K562 (cell line): ENCODE data around the gene KRT8. TPM values are rescaled to one million over a fixed set of nuclear protein-coding genes. Genes with fewer than 3 reads are reported as not detected.

Source experiments
- E2F5 ChIP-seq: sonication (generic); formaldehyde crosslinking; IDR thresholded peaks from 2 replicates; pipeline ENCODE4 v1.8.0; 2022; ENCODE audit warnings: mild to moderate bottlenecking, missing genetic modification reagents
- ESRRA ChIP-seq: fragments of 450-650 bp; IDR thresholded peaks from 2 replicates; pipeline ENCODE4 v1.6.1; 2014; ENCODE audit warnings: low read depth, mild to moderate bottlenecking, moderate library complexity, borderline replicate concordance
- GABPA ChIP-seq: fragments of 200-800 bp; sonication (Bioruptor generic); conservative IDR thresholded peaks from 2 replicates; pipeline ENCODE4 v1.6.1; 2016; ENCODE audit warnings: low read depth, missing genetic modification characterization, missing compliant biosample characterization
- JUNB ChIP-seq: fragments of 450-650 bp; formaldehyde crosslinking; conservative IDR thresholded peaks from 2 replicates; pipeline ENCODE4 v1.4.0; 2020; ENCODE audit warnings: mild to moderate bottlenecking
- MAFG ChIP-seq: fragments of 450-650 bp; conservative IDR thresholded peaks from 2 replicates; pipeline ENCODE4 v1.6.1; 2016; ENCODE audit warnings: missing genetic modification characterization, missing compliant biosample characterization
- PRDM10 ChIP-seq: fragments of 450-650 bp; IDR thresholded peaks from 2 replicates; pipeline ENCODE4 v1.6.1; 2018; ENCODE audit not compliant: partially characterized antibody
- PREB ChIP-seq: sonication (generic); formaldehyde crosslinking; IDR thresholded peaks from 2 replicates; pipeline ENCODE4 v1.8.1; 2023; ENCODE audit warnings: mild to moderate bottlenecking, missing genetic modification reagents
- RBM15 ChIP-seq: fragments of 200-400 bp; formaldehyde crosslinking; IDR thresholded peaks from 2 replicates; pipeline ENCODE4 v1.6.1; 2018; ENCODE audit warnings: mild to moderate bottlenecking, low read length, moderate library complexity; ENCODE audit not compliant: insufficient read depth
- SRF ChIP-seq, 2 experiments: fragments of 250-450, 450-650 bp in 1 of 2; sonication (Bioruptor Pico) in 1 of 2; sonication (generic) in 1 of 2; formaldehyde crosslinking; IDR thresholded peaks; 2 replicates each; pipeline versions ENCODE4 v1.5.0 to v1.5.1; 2020 to 2022; ENCODE audit warnings: mild to moderate bottlenecking in 1 of 2, missing genetic modification reagents in 1 of 2
- UBTF ChIP-seq, 2 experiments: IDR thresholded peaks; 2 replicates each; pipeline ENCODE4 v1.6.1; 2012; ENCODE audit warnings: improper control_type of control experiment in 2 of 2, low read depth in 2 of 2, low read length in 2 of 2, borderline replicate concordance in 1 of 2
- XRCC5 ChIP-seq: fragments of 200-400 bp; formaldehyde crosslinking; IDR thresholded peaks from 2 replicates; pipeline ENCODE4 v1.6.1; 2017; ENCODE audit warnings: low read depth, mild to moderate bottlenecking, low read length
- ZFP36 ChIP-seq: fragments of 150-350 bp; IDR thresholded peaks from 2 replicates; pipeline ENCODE4 v1.6.1; 2018; ENCODE audit warnings: low read length, low read depth; ENCODE audit not compliant: partially characterized antibody
- ZNF197 ChIP-seq: fragments of 200-800 bp; sonication (Bioruptor generic); IDR thresholded peaks from 2 replicates; pipeline ENCODE4 v1.6.1; 2016; ENCODE audit warnings: low read depth, missing genetic modification characterization, missing compliant biosample characterization
- ZNF444 ChIP-seq: fragments of 250-450 bp; sonication (Bioruptor Pico); IDR thresholded peaks from 2 replicates; pipeline ENCODE4 v1.4.0; 2020; ENCODE audit warnings: mild to moderate bottlenecking, moderate library complexity
- ZNF512 ChIP-seq: IDR thresholded peaks from 2 replicates; pipeline ENCODE4 v1.6.1; 2016; ENCODE audit warnings: missing genetic modification characterization, missing compliant biosample characterization
- ZNF644 ChIP-seq: fragments of 200-800 bp; sonication (Bioruptor generic); IDR thresholded peaks from 2 replicates; pipeline ENCODE4 v1.6.1; 2016; ENCODE audit warnings: low read depth, missing genetic modification characterization, missing compliant biosample characterization
- ZNF707 ChIP-seq: fragments of 250-450 bp; sonication (Bioruptor Pico); conservative IDR thresholded peaks from 2 replicates; pipeline ENCODE4 v1.8.0; 2022; ENCODE audit warnings: inconsistent platforms, mild to moderate bottlenecking, moderate library complexity
- polyA plus RNA-seq, 8 experiments: library from polyadenylated mRNA; depleted of rRNA in 4 of 8; stranded (reverse) in 5 of 8; unstranded in 3 of 8; fragments of >200 nt; fragmentation: Nextera tagmentation in 2 of 8; fragmentation: Illumina TruSeq in 1 of 8; extraction: Ambion mirVana in 2 of 8; extraction: Trizol in 1 of 8; gene quantifications; 2 replicates each; pipeline versions ENCODE4 v1.2.1 to v1.2.3, GENCODE V29; 2011 to 2014; ENCODE audit warnings: inconsistent platforms in 1 of 8, missing spikeins in 1 of 8
- total RNA-seq, 7 experiments: library from RNA; depleted of rRNA in 6 of 7; stranded (reverse); fragments of >200 nt in 6 of 7; fragmentation: Illumina TruSeq in 2 of 7; extraction: Trizol in 2 of 7; gene quantifications; 2 replicates each; pipeline versions ENCODE4 v1.2.1 to v1.2.3, GENCODE V29; 2011 to 2021; ENCODE audit warnings: low replicate concordance in 1 of 7

KRT8 gene
- total and polyA plus RNA-seq, 9 of the 15 experiments (the other 6 are each of a cell fraction or from before 2014, with no cell fraction given), result 41.5 to 661 (median 260) TPM

GRCh38 chr12:52873832-52874572 is 30.9 kb downstream of the KRT8 start (continued):
- TF ChIP-seq UBTF (IDR thresholded peaks at IDR 0.05; ENCODE audit: borderline replicate concordance in 1 of 2, low read depth in 2 of 2, low read length in 2 of 2) (peak; percentile 99 to 100), MAFG (tag) (peak; percentile 77), ZNF197 (CRISPR knock-in tag) (no peak), ZNF644 (tag) (0 out of 2 replicates have a peak, but pooled peaks have one; percentile 39), ZFP36 (no peak), GABPA (no peak; the same call in 1 of the 2 replicates), PREB (no peak), JUNB (CRISPR knock-in tag) (peak; percentile 70; the same call in 1 of the 2 replicates), XRCC5 (no peak), ZNF707 (no peak), PRDM10 (peak; percentile 96), RBM15 (no peak), ESRRA (peak; percentile 50; the same call in 1 of the 2 replicates), ZNF444 (CRISPR knock-in tag) (no peak), SRF (CRISPR knock-in tag; IDR thresholded peaks at IDR 0.05) (no peak), ZNF512 (tag) (no peak), E2F5 (no peak)
